Osteocyte (in vitro differentiated cells): ENCODE measurements around the gene PTPRG. TPM values are rescaled to one million over a fixed set of nuclear protein-coding genes. Genes with fewer than 3 reads are reported as not detected.

Experiments used
- DNase-seq: peaks from one replicate; pipeline ENCODE4 v3.0.0; 2021; ENCODE audit warnings: mixed read lengths; ENCODE audit not compliant: unreplicated experiment; ENCODE audit errors: extremely low spot score
- H3K27ac Mint-ChIP-seq: one replicate; pipeline ENCODE4 v1.8.0; 2021; ENCODE audit warnings: mild to moderate bottlenecking, mixed read lengths; ENCODE audit not compliant: unreplicated experiment
- H3K27me3 Mint-ChIP-seq: one replicate; pipeline ENCODE4 v1.8.0; 2021; ENCODE audit warnings: mixed read lengths; ENCODE audit not compliant: unreplicated experiment
- H3K36me3 Mint-ChIP-seq: one replicate; pipeline ENCODE4 v1.8.0; 2021; ENCODE audit warnings: mixed read lengths; ENCODE audit not compliant: unreplicated experiment
- H3K4me1 Mint-ChIP-seq: one replicate; pipeline ENCODE4 v1.8.0; 2021; ENCODE audit warnings: mixed read lengths; ENCODE audit not compliant: unreplicated experiment
- H3K4me3 Mint-ChIP-seq: one replicate; pipeline ENCODE4 v1.8.0; 2021; ENCODE audit warnings: mild to moderate bottlenecking, moderate library complexity, mixed read lengths; ENCODE audit not compliant: unreplicated experiment
- H3K9me3 Mint-ChIP-seq: one replicate; pipeline ENCODE4 v1.8.0; 2021; ENCODE audit warnings: mixed read lengths; ENCODE audit not compliant: unreplicated experiment
- total RNA-seq: library from RNA; stranded (reverse); gene quantifications from 2 replicates; pipeline ENCODE4 v1.2.1, GENCODE V29; 2021
- TF ChIP-seq, protein P1 (sequence below): fragments of 200-600 bp; sonication (generic); IDR thresholded peaks from 2 replicates; pipeline ENCODE4 v1.5.0; 2021; ENCODE audit warnings: antibody characterized with exemption, mild to moderate bottlenecking, moderate library complexity

Gene PTPRG
- total RNA-seq, 1 donor from 2014 or later = 48.1 TPM

DNA sequence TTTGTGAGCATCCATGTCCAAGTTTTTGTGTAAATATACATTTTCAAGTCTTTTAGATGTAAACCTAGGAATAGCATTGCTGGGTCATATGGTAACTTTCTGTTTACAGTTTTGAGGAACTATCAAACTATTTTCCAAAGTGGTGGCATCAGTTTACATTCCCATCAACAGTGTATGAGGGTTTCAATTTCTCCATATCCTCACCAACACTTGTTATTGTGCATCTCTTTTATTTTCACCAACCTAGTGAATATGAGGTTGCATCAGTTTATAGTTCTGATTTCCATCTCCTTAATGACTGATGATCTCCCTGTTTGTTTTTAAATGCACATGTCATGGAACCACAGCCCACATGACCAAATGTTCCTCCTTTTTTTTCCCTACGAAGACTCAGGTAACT lies 610.8 kb downstream of the PTPRG start:
- Mint-ChIP-seq H3K27ac (no peak overlapping the region), H3K36me3 (no peaks in the 10 kb centered on the region), H3K4me3 (no peak overlapping the region), H3K27me3 (no peaks in the 10 kb centered on the region), H3K4me1 (no peaks in the 10 kb centered on the region), H3K9me3 (peaks cover 9% of the 10 kb centered on the region)
- no peak for DNase-seq
- TF ChIP-seq, protein P1, sequence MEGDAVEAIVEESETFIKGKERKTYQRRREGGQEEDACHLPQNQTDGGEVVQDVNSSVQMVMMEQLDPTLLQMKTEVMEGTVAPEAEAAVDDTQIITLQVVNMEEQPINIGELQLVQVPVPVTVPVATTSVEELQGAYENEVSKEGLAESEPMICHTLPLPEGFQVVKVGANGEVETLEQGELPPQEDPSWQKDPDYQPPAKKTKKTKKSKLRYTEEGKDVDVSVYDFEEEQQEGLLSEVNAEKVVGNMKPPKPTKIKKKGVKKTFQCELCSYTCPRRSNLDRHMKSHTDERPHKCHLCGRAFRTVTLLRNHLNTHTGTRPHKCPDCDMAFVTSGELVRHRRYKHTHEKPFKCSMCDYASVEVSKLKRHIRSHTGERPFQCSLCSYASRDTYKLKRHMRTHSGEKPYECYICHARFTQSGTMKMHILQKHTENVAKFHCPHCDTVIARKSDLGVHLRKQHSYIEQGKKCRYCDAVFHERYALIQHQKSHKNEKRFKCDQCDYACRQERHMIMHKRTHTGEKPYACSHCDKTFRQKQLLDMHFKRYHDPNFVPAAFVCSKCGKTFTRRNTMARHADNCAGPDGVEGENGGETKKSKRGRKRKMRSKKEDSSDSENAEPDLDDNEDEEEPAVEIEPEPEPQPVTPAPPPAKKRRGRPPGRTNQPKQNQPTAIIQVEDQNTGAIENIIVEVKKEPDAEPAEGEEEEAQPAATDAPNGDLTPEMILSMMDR = no peak

DNA sequence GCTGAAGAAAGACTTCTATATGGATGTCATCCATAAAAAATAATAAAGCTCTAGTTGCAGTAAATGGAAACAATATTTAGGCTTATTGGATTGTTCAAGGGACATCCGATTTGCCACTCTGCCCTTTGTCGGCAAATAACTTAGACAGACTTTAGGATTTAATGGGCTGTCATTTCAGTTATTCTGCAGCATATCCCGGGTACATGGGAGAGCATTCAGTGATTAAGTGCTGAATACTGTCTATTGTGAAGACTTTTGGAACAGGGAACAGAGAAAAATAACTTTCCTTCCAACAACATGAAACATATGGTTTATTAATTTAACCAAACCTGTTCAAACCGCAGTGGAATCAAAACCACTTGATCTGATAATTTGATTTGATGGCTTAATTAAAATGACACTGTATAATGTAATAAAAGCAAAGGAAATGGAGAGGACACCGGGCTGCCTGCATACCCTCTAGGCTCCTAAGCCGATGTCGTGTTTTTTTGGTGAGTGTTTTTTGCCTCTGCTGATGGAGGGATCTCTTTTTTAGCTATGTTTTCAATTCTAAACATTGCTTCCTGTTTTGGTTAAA lies 612.7 kb downstream of the PTPRG start:
- Mint-ChIP-seq H3K9me3 (peaks cover 9% of the 10 kb centered on the region), H3K27ac (no peak overlapping the region), H3K36me3 (no peaks in the 10 kb centered on the region), H3K27me3 (no peaks in the 10 kb centered on the region), H3K4me3 (no peak overlapping the region), H3K4me1 (no peaks in the 10 kb centered on the region)
- TF ChIP-seq, protein P1 = no peak
- no peak for DNase-seq

DNA sequence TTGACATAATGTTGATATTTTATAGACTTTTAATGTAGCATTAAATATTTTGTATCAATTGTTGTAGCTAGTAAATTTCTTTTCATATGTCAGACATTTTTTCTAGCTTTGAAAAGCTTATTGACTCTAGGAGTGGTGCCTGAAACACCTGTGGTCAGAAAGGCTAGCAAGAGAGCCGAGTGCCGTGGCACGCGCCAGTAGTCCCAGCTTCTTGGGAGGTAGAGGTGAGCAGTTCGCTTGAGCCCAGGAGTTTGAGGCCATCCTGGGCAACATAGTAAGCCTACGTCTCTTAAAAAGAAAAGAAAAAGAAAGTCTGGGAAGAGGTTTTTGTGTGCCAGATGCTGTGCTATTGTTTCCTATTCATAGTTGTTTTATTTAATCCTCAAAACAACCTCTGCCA lies 613.8 kb downstream of the PTPRG start:
- H3K27me3 Mint-ChIP-seq = no peaks in the 10 kb centered on the region
- no peak for DNase-seq
- H3K36me3 Mint-ChIP-seq = no peaks in the 10 kb centered on the region
- H3K4me1 Mint-ChIP-seq = no peaks in the 10 kb centered on the region
- TF ChIP-seq, protein P1 = no peak
- H3K27ac Mint-ChIP-seq = no peak overlapping the region
- H3K9me3 Mint-ChIP-seq = peaks cover 9% of the 10 kb centered on the region
- no peak overlapping the region for H3K4me3 Mint-ChIP-seq

DNA sequence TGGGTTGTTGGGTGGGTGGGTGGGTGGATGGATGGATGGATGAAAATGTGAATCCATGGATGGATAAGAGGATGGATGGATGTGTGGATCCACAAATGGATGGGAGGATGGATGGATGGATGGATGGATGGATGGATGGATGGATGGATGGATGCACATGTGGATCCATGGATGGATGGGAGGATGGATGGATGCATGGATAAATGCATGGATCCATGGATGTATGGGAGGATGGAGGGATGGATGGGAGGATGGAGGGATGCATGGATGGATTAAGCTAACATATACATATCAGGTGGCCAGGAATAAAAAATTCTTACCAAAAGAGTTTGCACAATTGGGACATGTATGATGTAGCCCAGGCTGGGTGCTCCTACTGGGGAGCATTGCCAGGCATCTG lies 616.7 kb downstream of the PTPRG start:
- no peak for DNase-seq
- Mint-ChIP-seq H3K4me3 (no peak overlapping the region), H3K36me3 (no peaks in the 10 kb centered on the region), H3K27me3 (no peaks in the 10 kb centered on the region), H3K27ac (no peak overlapping the region), H3K4me1 (no peaks in the 10 kb centered on the region), H3K9me3 (no peaks in the 10 kb centered on the region)
- TF ChIP-seq, protein P1 = no peak

DNA sequence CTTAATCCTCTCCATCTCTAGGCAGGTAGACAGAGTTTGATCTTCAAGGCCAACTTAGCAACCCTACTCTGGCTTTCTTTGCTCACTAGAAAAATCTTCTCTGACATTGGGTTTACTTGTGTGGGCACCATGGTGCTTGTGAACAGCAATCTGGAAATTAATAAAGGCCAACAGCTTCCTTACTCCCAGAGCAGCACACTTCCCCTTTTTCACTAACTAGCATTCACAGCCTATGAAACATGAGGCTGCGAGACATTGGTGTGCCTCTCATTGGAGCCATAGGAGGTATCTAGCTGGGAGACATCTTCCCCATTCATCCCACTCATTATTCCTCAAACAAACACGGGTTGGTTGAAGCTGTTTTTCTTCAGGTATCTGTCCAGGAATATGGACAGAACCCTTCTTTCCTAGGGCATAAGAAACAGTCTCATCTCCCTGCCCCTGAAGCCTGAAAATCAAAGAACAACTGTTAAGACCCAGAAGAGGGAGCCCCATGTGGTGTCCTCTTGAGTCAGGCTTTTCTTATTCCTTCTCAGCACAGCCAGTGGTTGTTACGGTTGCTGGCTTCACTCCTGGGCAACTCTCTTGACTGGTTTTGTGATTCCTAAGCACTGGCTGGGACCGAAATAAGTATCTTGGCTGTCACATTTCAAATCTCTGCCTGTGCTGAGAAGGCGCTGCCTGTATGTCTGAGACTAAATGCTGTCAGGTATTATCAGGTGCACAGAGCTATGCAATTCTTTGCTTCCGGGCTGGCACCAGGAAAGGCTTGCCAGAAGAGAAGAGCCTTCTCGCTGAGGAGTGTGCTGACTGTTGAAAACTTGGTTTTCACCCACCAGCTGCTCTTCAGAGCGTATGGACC lies 617.6 kb downstream of the PTPRG start:
- Mint-ChIP-seq H3K27ac (no peak overlapping the region), H3K4me3 (no peak overlapping the region), H3K27me3 (no peaks in the 10 kb centered on the region), H3K4me1 (no peaks in the 10 kb centered on the region), H3K9me3 (no peaks in the 10 kb centered on the region), H3K36me3 (no peaks in the 10 kb centered on the region)
- TF ChIP-seq, protein P1 = no peak
- no peak for DNase-seq
